GM18858 (cell line): ENCODE measurements around the gene TMEM139.
A peak's percentile ranks its signal among the peaks of the same experiment; 100 is the strongest.

Source experiments
- ATAC-seq: cut with Tn5 transposase; IDR thresholded peaks from one replicate; pipeline ENCODE4 v1.9.1; 2021; ENCODE audit not compliant: unreplicated experiment

Gene TMEM139

GRCh38 chr7:143284591-143285469, at the start of gene TMEM139:
Gene TMEM139 (plus strand): TSS chr7:143284958. CDS start chr7:143285958, 1,000 bp downstream.
- ATAC-seq = no peak

- ATAC-seq = no peak
Observed at GRCh38 chr7:143235561-143235960, 49.2 kb upstream of the TMEM139 start.

- ATAC-seq = no peak
Observed at GRCh38 chr7:143236408-143236990, 48.3 kb upstream of the TMEM139 start.

- ATAC-seq = no peak
Observed at GRCh38 chr7:143237366-143237765, 47.4 kb upstream of the TMEM139 start.

GRCh38 chr7:143238289-143238980, 46.3 kb upstream of the TMEM139 start:
- ATAC-seq = no peak

- no peak for ATAC-seq
Observed at GRCh38 chr7:143239813-143240212, 44.9 kb upstream of the TMEM139 start.

GRCh38 chr7:143240291-143241168, 44.2 kb upstream of the TMEM139 start:
- peak; percentile 93 for ATAC-seq

- no peak for ATAC-seq
Observed at GRCh38 chr7:143242306-143242705, 42.5 kb upstream of the TMEM139 start.

GRCh38 chr7:143243111-143243510, 41.6 kb upstream of the TMEM139 start:
- ATAC-seq = no peak

GRCh38 chr7:143243614-143244013, 41.1 kb upstream of the TMEM139 start:
- no peak for ATAC-seq

GRCh38 chr7:143244321-143244720, 40.4 kb upstream of the TMEM139 start:
- ATAC-seq = no peak

- no peak for ATAC-seq
Observed at GRCh38 chr7:143245123-143245522, 39.6 kb upstream of the TMEM139 start.

- no peak for ATAC-seq
Observed at GRCh38 chr7:143247372-143247771, 37.4 kb upstream of the TMEM139 start.

- ATAC-seq = no peak
Observed at GRCh38 chr7:143248761-143249354, 35.9 kb upstream of the TMEM139 start.

- no peak for ATAC-seq
Observed at GRCh38 chr7:143250199-143250598, 34.6 kb upstream of the TMEM139 start.

GRCh38 chr7:143250822-143251221, 33.9 kb upstream of the TMEM139 start:
- ATAC-seq = no peak

GRCh38 chr7:143252006-143252405, 32.8 kb upstream of the TMEM139 start:
- no peak for ATAC-seq

- no peak for ATAC-seq
Observed at GRCh38 chr7:143255564-143255963, 29.2 kb upstream of the TMEM139 start.

- no peak for ATAC-seq
Observed at GRCh38 chr7:143256325-143256724, 28.4 kb upstream of the TMEM139 start.

- ATAC-seq = peak; percentile 77
Observed at GRCh38 chr7:143256932-143257331, 27.8 kb upstream of the TMEM139 start.
